Transverse colon (tissue), 4 donors: ENCODE measurements around the gene GADD45G. TPM values are rescaled to one million over a fixed set of nuclear protein-coding genes. Genes with fewer than 3 reads are reported as not detected.

ENCODE experiments used
- DNase-seq: peaks from one replicate; pipeline ENCODE4 v3.0.0-alpha.2; 2019
- H3K27ac ChIP-seq, 4 donors: fragments of 200-600 bp; sonication (generic); 2 replicates each; pipeline ENCODE4 v1.5.1; 2016 to 2018; ENCODE audit warnings: inconsistent platforms in 4 of 4
- H3K27me3 ChIP-seq: fragments of 200-600 bp; sonication (generic); 2 replicates; pipeline ENCODE4 v1.5.1; 2017; ENCODE audit warnings: inconsistent platforms
- H3K36me3 ChIP-seq, 4 donors: fragments of 200-600 bp; sonication (generic); 2 replicates each; pipeline ENCODE4 v1.5.1; 2017 to 2019; ENCODE audit warnings: inconsistent platforms in 4 of 4
- H3K4me1 ChIP-seq, 4 donors: fragments of 200-600 bp; sonication (generic); 2 replicates each; pipeline ENCODE4 v1.5.1; 2017 to 2020; ENCODE audit warnings: inconsistent platforms in 4 of 4
- H3K4me3 ChIP-seq, 4 donors: fragments of 200-600 bp; sonication (generic); 1 replicate in 1 of 4; 2 replicates in 3 of 4; pipeline versions ENCODE4 v1.5.1 to v1.6.1; 2017 to 2019; ENCODE audit warnings: inconsistent platforms in 4 of 4
- H3K9me3 ChIP-seq, 2 donors: fragments of 200-600 bp; sonication (generic); 2 replicates each; pipeline ENCODE4 v1.5.1; 2017 to 2019; ENCODE audit warnings: inconsistent platforms in 2 of 2
- EP300 ChIP-seq: sonication (generic); formaldehyde crosslinking; IDR thresholded peaks from one replicate; pipeline ENCODE4 v1.6.1; 2017; ENCODE audit warnings: antibody characterized with exemption, low read depth
- POLR2A ChIP-seq: fragments of 450-650 bp; IDR thresholded peaks from one replicate; pipeline ENCODE4 v1.6.1; 2016; ENCODE audit warnings: antibody characterized with exemption, mild to moderate bottlenecking, moderate library complexity
- POLR2AphosphoS5 ChIP-seq, 3 donors: sonication (generic); formaldehyde crosslinking; IDR thresholded peaks; one replicate each; pipeline ENCODE4 v1.6.1; 2016; ENCODE audit warnings: antibody characterized with exemption in 3 of 3
- WGBS, 2 donors: methylation state at CpG; one replicate each; pipeline ENCODE4 v1.1.5; 2018; ENCODE audit warnings: low coverage in 1 of 2; 5-methylcytosine and 5-hydroxymethylcytosine counted together
- in situ Hi-C, 4 donors: fragments of 200-750 bp; cut with MboI; loops; one replicate each; pipeline versions ENCODE4 v1.15.0 to v1.15.1; 2017; ENCODE audit warnings: low sequenced_read_pairs in 3 of 4, low pct_ligation_motif_present in 1 of 4, low pct_unique_long_range_greater_than_20kb in 1 of 4
- intact Hi-C: fragments of 100-400 bp; cut with DNase I; formaldehyde crosslinking; loops from one replicate; pipeline ENCODE4 v1.15.1; 2023; ENCODE audit warnings: low total_unique reads
- total RNA-seq, 4 donors: library from RNA; depleted of rRNA; stranded (reverse); fragments of >200 nt; gene quantifications; one replicate each; pipeline ENCODE4 v1.1.0, GENCODE V29; 2016
- TF ChIP-seq, protein P1 (sequence below), 5 experiments: fragments of 200-600 bp in 3 of 5; fragments of 450-650 bp in 2 of 5; sonication (generic) in 3 of 5; IDR thresholded peaks; 1 replicate in 2 of 5; 2 replicates in 3 of 5; pipeline ENCODE4 v1.5.1; 2016 to 2017; ENCODE audit warnings: antibody characterized with exemption in 5 of 5, inconsistent platforms in 3 of 5, mild to moderate bottlenecking in 2 of 5, moderate library complexity in 1 of 5

Gene GADD45G
- total RNA-seq, 4 donors from 2014 or later, result 8.4 to 12.7 (median 10.3) TPM

DNA sequence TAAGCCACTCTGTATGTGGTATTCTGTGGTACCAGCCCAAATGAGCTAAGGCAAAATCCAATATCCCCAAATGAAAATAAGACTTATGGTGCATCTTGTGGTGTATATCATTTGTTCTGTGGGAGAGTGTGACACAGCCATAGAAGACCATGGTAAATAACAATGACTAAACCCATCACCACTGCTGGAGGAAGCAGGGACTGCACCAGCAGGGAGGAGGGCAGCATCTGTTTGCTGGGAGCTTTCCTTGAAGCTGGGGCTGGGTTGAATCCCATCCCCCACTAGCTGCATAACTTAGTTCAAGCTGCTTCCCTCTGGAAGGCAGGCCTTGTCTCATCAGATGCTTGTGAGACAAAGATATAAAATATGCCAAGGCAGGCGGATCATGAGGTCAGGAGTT is 14.2 kb downstream of the GADD45G start:
- no peak overlapping the region for H3K4me3 ChIP-seq
- peaks cover 6 to 25% (median 20%) of the 10 kb centered on the region in 4 donors for H3K4me1 ChIP-seq
- TF ChIP-seq POLR2AphosphoS5 (IDR thresholded peaks at IDR 0.05), result no peak
- TF ChIP-seq EP300, result no peak
- no peak for TF ChIP-seq POLR2A
- TF ChIP-seq, protein P1, sequence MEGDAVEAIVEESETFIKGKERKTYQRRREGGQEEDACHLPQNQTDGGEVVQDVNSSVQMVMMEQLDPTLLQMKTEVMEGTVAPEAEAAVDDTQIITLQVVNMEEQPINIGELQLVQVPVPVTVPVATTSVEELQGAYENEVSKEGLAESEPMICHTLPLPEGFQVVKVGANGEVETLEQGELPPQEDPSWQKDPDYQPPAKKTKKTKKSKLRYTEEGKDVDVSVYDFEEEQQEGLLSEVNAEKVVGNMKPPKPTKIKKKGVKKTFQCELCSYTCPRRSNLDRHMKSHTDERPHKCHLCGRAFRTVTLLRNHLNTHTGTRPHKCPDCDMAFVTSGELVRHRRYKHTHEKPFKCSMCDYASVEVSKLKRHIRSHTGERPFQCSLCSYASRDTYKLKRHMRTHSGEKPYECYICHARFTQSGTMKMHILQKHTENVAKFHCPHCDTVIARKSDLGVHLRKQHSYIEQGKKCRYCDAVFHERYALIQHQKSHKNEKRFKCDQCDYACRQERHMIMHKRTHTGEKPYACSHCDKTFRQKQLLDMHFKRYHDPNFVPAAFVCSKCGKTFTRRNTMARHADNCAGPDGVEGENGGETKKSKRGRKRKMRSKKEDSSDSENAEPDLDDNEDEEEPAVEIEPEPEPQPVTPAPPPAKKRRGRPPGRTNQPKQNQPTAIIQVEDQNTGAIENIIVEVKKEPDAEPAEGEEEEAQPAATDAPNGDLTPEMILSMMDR (IDR thresholded peaks at IDR 0.05), result no peak
- no peak overlapping the region for H3K27ac ChIP-seq
- H3K9me3 ChIP-seq, result no peaks in the 10 kb centered on the region
- in situ Hi-C loops, result loop anchor here in 1 of 4 donors (25.0 kb wide), 1 partner anchor 293 kb away; no protein-coding TSS in a partner anchor
- no peaks in the 10 kb centered on the region for H3K27me3 ChIP-seq
- intact Hi-C loops, result no loop called here
- WGBS, 2 donors, result 90% methylated on average over 1 of the region's 1 CpG; no CpG with 5 or more reads in 1 of the 2 donors
- DNase-seq, result no peak
- no peaks in the 10 kb centered on the region for H3K36me3 ChIP-seq

DNA sequence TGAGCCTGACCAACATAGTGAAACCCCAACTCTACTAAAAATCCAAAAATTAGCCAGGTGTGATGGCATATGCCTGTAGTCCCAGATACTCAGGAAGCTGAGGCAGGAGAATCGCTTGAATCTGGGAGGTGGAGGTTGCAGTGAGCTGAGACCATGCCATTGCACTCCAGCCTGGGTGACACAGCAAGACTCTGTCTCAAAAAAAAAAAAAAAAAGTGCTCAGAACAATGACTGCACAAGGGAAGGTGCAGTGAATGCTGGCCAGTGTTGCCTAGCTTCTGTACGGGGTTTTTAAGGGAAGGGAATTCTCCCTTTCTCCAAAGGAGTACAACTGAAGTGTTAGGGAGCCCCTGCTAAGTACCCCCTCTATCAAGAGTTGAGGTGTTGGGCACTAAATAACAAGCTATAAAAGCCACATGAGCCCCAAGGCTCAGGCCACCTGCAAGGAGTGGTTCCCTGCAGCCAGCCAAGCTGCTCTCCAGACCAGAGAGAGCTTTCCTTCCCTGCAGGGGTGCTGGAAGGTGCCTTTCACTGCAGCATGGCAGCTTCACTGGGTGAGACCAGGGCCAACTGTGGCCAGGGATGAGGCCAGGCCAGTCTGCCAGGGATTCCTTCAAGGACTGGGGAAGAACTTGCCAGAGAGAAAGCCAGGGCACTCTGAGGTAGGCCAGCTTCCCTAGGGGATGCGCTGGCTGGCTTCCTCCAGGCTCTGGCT is 14.8 kb downstream of the GADD45G start:
- in situ Hi-C loops, result loop anchor here in 1 of 4 donors (25.0 kb wide), 1 partner anchor 293 kb away; no protein-coding TSS in a partner anchor
- intact Hi-C loops, result no loop called here
- H3K4me3 ChIP-seq, result no peak overlapping the region
- peaks cover 7 to 30% (median 23%) of the 10 kb centered on the region in 4 donors for H3K4me1 ChIP-seq
- no peaks in the 10 kb centered on the region for H3K36me3 ChIP-seq
- 86% methylated on average over 3 of the region's 3 CpGs; no CpG with 5 or more reads in 1 of the 2 donors for WGBS, 2 donors
- no peak for DNase-seq
- TF ChIP-seq POLR2AphosphoS5 (IDR thresholded peaks at IDR 0.05) (no peak), EP300 (no peak), POLR2A (no peak)
- TF ChIP-seq, protein P1 (IDR thresholded peaks at IDR 0.05), result no peak
- H3K9me3 ChIP-seq, result no peaks in the 10 kb centered on the region
- no peak overlapping the region for H3K27ac ChIP-seq
- no peaks in the 10 kb centered on the region for H3K27me3 ChIP-seq

DNA sequence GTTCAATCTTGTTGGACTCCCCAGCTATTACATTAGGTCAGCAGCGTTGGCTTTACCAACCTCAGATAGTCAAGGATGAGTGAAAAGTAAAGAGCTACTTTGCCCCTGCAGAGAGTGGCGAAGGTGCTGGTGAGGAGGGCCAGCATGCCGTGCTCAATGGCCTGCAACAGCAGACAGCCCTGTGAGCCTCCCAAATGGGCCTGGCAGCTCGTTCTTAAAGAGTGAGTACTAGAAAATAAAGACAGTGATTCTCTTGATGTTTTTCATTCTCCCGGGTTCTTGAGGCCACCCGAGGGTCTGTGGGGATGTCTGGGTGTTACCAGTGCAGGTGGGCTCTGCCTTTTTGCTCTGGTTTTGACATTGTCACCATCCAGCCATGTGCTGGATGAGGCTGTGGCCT is 16.2 kb downstream of the GADD45G start:
- no peak overlapping the region for H3K4me3 ChIP-seq
- in situ Hi-C loops (loop anchor here in 1 of 4 donors (25.0 kb wide), 1 partner anchor 291 kb away; no protein-coding TSS in a partner anchor), intact Hi-C loops (no loop called here)
- H3K4me1 ChIP-seq, result peaks cover 7 to 34% (median 24%) of the 10 kb centered on the region in 4 donors
- H3K27me3 ChIP-seq, result no peaks in the 10 kb centered on the region
- peak overlapping the region in 2 of 4 donors; percentile 42 to 78 for H3K27ac ChIP-seq
- no peaks in the 10 kb centered on the region for H3K36me3 ChIP-seq
- no peak for DNase-seq
- H3K9me3 ChIP-seq, result no peaks in the 10 kb centered on the region
- TF ChIP-seq EP300 (no peak), POLR2AphosphoS5 (IDR thresholded peaks at IDR 0.05) (no peak), POLR2A (no peak)
- TF ChIP-seq, protein P1 (IDR thresholded peaks at IDR 0.05), result no peak
- WGBS, 2 donors, result 91 to 100% methylated on average over 1 to 6 of the region's 6 CpGs

DNA sequence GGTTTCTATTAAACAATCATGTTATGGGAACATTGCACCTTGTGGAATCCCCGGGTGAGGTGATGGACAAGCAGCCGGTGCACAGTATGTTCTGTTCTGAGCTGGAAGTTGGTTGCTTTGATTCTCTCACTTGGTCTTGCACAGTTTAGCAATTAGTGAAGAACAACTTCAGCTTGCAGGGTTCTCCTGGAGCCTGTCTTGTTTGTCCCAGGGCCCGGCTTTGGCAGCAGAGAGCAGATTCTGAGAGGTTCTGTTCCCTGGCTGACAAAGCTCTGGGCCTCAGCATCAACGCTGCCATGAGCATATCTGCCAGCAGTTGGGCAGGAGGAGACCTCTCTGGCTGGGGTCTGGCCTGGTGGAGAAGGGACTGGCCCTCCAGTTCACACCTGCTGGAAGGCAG is 16.9 kb downstream of the GADD45G start:
- intact Hi-C loops, result no loop called here

More for the DNA sequence above, 16.9 kb downstream of the GADD45G start:
- no peaks in the 10 kb centered on the region for H3K27me3 ChIP-seq
- no peaks in the 10 kb centered on the region for H3K36me3 ChIP-seq
- in situ Hi-C loops, result loop anchor here in 1 of 4 donors (25.0 kb wide), 1 partner anchor 291 kb away; no protein-coding TSS in a partner anchor
- DNase-seq, result no peak
- no peaks in the 10 kb centered on the region for H3K9me3 ChIP-seq
- peak overlapping the region; percentile 33 to 78 (median 40) for H3K27ac ChIP-seq
- peaks cover 7 to 34% (median 24%) of the 10 kb centered on the region in 4 donors for H3K4me1 ChIP-seq
- TF ChIP-seq, protein P1 (IDR thresholded peaks at IDR 0.05), result no peak
- TF ChIP-seq POLR2AphosphoS5 (IDR thresholded peaks at IDR 0.05), result no peak
- TF ChIP-seq EP300, result peak; percentile 47
- TF ChIP-seq POLR2A, result no peak
- 71% methylated on average over 4 of the region's 4 CpGs; no CpG with 5 or more reads in 1 of the 2 donors for WGBS, 2 donors
- H3K4me3 ChIP-seq, result no peak overlapping the region
